ENCODE data around the gene SORCS1.

Gene SORCS1

DNA sequence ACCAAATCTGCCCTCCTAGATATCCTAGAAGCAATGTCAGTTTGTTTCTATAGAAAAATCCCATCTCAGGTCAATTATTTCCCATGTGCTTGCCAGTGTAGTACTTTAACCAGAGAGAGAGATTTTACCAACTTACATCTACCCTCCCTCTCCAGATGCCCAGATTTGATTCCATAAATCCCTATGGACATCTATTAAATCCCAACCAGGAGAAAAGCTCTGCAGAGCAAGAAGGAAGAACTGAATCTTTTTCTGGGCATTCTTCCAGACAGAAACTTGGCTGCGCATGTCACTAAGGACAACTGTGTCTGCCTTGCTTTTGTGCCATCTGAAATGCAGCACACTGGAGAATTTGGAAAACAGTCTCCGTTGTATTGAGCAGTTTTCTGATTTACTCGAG, 597.6 kb downstream of the SORCS1 start:
- no peak for DNase-seq

DNA sequence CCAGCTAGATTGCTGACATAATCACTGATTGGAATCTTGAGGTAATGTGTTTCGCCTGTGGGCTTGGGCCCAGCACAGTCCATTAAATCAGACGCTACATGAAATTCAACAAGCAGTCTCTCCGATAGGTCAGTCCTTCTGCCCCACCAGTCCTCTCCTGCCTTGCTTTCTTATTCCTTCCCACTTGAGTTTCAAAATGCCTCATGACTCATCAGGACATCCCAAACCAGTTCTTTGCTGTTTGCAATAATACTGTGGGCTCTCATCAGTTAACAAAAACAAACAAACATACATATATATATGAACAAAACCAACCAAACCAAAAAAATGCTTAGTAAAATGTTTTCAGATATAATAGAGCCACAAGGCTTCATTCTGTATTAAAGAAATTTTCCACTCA, 599.0 kb downstream of the SORCS1 start:
- no peak for DNase-seq

DNA sequence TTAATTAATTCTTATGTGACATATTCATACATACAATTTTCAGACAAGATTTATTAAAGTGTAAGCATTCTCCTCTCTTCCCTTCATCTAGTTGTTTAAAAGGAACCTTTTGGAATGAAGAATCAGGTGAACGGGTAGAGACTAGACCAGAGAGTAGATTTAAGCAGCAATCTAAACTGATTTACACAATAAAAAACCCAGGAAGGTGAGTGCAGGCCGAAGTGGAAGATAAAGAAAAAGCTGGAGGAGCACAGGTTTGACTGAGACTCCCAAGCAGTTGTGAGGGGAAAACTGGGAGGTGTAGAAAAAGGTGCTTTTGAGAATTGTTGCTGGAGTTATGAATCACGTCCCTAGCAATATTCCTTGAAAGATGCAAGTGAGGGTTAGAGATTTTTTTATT, 601.1 kb downstream of the SORCS1 start:
- DNase-seq, result no peak

DNA sequence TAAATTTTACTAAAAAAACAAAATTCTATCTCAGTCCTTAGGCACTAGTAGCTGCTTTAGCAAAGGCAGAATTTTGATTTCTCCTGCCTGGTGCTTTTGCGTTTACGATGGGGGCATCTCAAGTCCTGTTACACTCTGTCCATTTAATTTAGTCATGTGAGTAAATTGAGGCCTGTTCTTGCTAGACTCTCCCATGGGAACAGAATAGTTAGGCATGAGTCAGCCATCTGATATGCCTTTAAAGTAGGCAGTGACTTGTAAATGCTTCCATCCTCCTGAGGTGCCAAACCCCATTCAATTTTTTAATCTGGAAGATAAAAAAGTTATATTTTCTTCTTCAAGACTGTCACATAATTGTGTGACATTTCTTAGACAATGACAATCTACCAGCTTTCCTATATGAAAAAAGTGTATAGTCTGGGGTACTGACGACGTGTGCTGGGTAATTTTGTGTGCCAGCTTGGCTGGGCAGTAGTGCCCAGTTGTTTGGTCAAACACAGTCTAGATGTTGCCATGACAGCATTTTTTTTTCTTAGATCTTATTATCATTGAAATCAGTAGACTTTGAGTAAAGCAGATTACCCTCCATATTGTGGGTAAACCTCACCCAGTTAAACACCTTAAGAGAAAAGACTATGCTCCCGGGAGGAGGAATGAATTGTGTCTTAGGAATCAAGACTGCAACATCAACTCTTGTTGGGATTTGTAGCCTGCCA, 603.4 kb downstream of the SORCS1 start:
- no peak for DNase-seq

DNA sequence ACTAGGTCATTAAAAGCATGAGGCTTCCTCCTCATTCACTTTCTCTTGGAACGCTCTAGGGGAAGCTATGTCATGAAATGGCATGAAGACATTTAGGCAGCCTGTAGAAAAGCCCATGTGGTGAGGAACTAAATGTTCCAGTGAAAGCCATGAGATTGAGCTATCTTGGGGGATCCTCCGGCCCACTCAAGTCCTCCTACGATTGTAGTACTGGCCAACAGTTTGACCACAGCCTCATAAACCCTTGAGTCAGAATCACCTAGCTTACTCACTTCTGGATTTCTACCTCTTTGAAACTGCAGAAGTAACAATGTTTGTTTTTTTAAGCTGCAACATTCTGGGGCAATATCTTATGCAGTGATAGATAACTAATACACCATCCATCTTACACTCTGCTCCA, 605.1 kb downstream of the SORCS1 start:
- DNase-seq, result no peak

DNA sequence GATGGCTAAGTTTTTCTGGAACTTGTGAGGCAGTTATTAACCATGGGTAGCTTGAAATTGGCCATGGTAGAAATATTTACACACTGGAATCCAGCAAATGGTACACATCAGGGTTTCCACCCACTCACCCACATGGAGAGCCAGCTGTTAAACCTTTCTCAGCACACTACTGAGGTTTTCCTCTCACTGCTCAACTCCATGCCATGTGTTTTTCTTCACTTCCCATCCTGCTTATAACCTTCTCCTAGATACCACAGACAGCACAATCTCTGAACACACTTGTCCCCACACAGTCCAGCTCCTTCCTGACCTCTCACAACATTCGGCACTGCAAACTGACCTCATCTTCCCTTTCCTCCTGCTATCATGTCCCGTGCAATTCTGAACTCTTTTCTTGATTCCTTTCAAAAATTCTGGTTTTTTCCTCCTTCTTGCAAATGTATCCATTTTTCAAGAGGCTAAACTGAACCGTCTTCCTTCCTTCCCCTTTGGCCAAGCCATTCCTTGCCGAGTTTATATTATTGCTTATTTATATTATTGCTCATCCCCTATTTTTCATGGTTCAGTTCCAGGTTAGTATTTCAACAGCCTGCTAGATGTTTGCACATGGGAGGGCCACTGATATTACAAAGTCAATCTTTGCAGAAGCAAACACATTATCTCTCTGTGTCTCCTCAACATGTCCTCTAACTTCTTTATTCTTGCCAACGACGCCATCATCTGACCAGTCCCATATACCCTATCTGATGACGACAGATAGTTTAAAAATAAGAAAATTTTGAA, 606.4 kb downstream of the SORCS1 start:
- DNase-seq, result no peak

DNA sequence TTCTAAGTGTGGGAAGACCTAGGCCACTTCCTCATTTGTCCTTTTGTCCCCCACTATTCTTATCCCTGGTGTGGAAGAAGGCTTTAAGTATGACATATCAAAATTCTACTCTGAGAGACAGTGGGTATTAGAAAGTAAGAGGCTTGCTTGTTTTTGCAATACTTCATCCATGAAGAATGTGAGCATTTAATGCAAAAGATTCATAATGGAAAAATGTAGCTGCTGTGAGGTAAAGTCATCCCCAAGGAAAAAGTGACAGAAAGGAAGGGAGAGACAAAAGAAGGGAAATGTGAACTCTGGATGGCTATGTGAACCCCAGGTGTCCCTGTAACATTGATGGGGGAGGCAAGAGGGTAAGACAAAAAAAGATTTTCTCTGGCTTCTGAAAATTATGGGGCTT, 607.5 kb downstream of the SORCS1 start:
- DNase-seq, result no peak

DNA sequence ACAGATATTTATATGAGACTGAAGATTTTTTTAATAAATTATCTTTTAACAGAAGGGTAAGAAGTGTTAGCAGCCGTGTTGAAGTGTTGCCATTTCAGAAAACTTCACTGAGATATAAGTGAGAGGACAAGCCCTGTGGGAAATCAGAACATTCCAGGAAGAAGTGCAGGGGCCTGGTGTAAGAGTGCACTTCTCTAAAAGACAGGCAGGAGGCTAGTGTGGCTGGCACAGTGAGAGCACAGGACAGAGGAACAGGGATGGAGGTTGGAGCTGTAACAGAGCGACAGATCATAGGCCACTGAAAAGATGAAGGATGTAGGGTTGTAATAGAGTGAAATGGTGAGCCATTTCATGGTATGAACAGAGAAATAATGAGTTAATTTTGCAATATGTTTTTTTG, 608.9 kb downstream of the SORCS1 start:
- DNase-seq, result no peak

DNA sequence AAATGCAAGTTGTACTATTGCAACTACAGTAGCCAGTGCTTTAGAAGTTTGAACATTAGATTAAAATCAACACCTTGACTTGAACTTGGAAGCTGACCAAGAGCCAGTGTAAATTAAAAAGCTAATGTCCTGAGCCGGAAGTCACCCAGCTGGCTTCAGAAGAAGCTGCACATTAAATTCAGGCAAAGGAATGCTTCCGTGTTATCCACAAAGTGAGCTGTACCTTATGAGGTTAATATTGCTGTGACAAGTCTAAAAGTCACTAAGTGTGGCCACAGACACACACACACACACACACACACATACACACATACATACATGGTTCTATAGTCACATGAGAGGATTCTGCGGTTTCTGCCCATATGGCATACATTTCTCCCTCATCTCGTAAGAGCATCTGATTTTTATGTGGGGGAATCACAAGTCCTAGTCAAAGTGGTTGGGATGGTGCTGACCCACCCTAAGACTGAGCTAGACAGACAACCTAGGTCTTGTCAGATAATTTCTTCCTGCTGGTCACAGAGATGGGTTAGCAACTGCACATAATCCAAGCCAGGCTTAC, 612.9 kb downstream of the SORCS1 start:
- DNase-seq, result no peak

DNA sequence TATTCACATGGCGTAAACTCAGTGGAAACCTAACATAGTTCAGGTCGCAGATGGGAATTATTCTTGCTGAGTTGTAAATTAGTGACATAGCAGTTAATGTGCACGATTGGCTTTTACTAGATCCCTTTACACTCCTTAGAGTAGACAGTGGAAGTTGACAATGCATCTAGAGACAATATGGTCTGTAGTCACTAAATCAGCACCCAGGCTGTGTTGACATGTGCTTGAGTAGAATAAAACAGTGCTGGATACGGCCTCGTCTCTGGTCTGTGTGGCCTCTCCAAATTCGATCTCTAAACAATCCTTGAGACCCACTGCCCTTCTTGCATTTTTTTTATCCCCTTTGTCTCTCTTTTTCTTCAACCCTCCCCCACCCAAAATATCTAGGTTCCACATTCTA, 615.7 kb downstream of the SORCS1 start:
- DNase-seq, result no peak

DNA sequence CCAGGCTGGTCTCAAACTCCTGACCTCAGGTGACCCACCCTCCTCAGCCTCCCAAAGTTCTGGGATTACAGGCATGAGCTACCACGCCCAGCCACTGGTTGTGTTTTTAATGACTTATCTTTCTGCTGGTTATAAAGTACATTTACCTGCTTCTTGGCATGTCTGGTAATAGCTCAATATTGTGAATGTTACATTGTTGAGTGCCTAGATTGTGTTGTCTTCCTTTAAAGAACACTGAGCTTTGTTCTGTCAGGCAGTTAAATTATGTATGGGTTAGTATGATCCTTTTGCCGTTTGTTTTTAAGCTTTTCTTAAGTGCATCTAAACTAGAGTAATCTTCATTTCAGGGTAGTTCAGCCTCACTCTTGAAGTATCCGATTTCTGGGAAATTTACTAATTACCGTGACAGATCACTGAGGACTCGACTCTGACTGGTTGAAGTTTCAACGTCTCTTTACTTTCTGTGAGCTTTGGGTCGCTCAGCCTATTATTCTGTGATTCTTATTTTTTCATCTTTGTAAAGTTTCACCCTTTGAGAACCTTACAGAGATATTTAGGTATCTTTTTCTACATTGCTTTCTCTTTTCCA, 617.4 kb downstream of the SORCS1 start:
- DNase-seq, result no peak

DNA sequence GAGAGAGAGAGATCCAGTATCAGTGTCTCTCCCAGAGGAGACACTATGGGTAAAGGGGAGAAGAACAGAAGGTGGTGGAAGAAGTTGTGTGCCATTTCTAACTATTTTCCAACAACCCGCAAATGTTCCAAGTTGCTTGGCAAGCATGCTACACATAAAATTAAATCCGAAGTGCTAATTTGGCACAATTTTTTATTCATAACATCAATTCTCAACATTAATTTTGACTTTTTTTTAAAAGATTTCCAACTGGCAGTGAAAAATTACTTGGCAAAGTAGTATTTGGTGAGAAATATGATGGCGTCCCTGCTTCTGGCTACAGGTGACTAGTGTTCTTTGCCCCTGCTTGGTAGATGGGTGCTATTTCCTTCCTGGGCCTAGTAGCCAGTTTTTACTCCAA, 622.0 kb downstream of the SORCS1 start:
- DNase-seq, result no peak

DNA sequence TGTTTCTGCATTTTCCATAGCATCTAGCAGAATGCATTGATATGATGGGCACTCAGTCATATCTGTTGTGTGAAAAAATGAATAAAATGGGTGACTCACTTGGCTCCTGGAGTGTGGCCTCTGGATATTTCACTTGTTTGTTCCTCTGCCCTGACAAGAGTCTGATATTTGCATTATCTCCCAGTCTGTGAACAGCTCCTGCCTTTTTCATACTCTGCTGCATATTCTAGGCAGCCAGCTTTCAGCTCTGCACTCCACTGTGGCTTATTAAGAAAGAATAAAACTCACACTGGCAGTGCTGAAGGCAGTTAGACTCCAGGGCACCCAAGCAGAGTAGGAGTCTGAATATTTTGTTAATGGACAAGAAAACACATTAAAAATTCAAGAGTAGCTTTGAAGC, 623.9 kb downstream of the SORCS1 start:
- no peak for DNase-seq

DNA sequence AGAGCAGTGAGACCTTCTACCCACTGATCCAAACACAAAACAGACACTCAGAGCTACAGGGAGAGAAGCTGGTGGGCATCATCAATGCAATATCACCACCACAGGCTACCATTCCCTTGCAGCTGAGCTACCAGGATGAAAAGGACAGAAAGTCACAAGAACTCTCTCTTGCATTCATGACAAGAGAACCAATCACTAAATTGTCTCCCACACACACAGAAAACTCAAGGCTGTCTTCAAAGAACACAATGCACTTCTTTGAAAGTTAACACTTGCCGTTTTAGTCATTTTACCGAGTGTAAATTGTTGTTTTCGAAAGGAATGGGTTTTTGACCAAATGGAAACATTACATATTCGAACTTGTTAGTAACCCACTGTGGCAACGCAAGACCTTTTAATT, 626.6 kb downstream of the SORCS1 start:
- no peak for DNase-seq

DNA sequence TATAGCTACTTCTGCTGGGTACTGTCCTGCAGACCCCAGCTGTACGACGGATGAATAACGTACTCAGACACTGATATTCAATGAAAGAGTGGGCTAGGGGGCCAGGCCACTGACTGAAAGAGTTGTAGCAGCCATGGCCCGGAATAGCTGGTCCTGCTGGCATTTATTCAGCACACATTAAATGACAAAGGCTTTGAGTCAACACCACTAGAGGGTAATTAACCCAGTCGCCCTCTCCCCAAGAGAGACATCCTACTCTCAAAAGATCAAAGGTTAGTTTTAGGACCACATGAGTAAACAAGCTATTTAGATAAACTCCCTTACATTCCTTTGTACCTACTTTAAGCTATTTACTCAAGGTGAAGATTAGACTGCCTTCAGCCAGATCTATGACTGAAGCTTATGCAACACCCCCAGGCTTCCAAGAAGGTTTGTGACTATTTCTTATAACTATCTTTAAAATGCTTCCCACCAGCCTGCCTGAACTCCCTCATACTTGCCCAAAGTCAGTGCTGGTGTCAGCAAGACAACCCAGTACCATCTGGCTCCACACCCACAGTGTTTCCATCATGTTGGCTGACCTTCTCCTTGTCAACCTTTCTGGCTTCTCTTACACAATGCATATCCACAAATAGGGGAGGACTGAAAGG, 629.1 kb downstream of the SORCS1 start:
- DNase-seq, result no peak

DNA sequence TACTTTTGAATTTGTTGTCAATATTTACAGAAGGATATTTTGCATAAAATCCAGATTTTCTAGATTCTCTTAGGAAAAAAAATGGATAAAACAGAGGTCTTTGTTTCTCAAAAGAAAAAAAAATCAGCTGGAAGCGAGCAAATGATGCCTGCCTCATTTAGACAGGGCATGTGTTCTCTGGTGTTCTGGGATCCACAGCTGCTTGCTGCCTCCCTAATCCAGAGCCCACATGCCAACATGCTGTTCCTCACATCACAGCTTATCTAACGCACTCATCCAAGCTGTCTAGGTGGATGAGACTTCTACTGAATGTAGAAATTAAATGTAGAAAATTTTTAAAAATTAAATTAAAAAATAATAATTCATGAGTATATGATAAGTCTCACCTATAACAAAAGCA, 630.1 kb downstream of the SORCS1 start:
- no peak for DNase-seq

DNA sequence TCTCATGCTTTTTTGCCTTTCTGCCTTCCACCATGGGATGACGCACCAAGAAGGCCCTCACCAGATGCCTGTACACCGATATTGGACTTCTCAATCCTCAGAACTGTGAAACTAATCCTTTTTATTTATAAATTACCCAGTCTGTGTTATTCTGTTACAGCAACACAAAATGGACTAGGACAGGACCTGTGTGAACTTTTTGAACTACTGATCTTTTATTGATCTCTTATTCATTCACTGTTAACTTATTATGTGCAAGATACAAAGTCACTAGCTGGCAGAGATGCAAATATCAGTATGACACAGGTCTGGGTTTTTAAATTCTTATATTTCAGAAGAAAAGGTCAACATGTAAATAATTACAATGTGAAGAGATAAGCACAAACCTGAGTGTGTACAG, 635.8 kb downstream of the SORCS1 start:
- no peak for DNase-seq

DNA sequence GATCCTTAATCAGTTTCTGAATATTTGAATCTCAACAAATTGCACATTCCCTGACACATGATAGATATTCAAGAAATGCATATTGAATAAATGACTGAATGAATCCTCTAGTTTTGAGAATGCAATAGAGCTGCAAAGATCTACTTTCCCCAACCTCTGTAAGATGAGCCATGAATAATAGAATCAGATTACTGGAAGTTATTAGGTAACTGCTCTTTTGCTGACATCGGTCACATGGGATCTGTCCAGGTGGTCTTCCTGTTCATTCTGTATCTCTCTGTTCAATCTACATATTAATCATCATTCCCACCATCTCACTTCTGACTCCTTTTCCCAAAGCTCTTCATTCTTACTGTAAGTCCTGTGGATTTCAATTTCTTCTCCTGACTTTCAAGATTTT, 638.7 kb downstream of the SORCS1 start:
- DNase-seq, result no peak
